Thyroid gland (tissue), 4 donors: ENCODE data around the gene TRMT10C. TPM values are rescaled to one million over a fixed set of nuclear protein-coding genes. Genes with fewer than 3 reads are reported as not detected.
A peak's percentile ranks its signal among the peaks of the same experiment; 100 is the strongest.

Experiments used
- DNase-seq, 2 donors: peaks; one replicate each; pipeline ENCODE4 v3.0.0-alpha.2; 2019
- H3K27ac ChIP-seq, 3 donors: fragments of 200-600 bp; sonication (generic); 1 replicate in 2 of 3; 2 replicates in 1 of 3; pipeline ENCODE4 v1.5.1; 2016 to 2019; ENCODE audit warnings: mild to moderate bottlenecking in 1 of 3, moderate library complexity in 1 of 3
- H3K27me3 ChIP-seq: fragments of 200-600 bp; sonication (generic); one replicate; pipeline ENCODE4 v1.5.1; 2019
- H3K36me3 ChIP-seq, 2 donors: fragments of 200-600 bp; sonication (generic); one replicate each; pipeline ENCODE4 v1.5.1; 2016 to 2019
- H3K4me1 ChIP-seq, 2 donors: fragments of 200-600 bp; sonication (generic); one replicate each; pipeline ENCODE4 v1.5.1; 2017 to 2019
- H3K4me3 ChIP-seq, 3 donors: fragments of 200-600 bp; sonication (generic); replicated peaks in 1 of 3; 1 replicate in 2 of 3; 2 replicates in 1 of 3; pipeline ENCODE4 v1.5.1; 2016; ENCODE audit warnings: mild to moderate bottlenecking in 1 of 3
- H3K9me3 ChIP-seq: fragments of 200-600 bp; sonication (generic); one replicate; pipeline ENCODE4 v1.5.1; 2017
- CTCF ChIP-seq, 6 experiments: fragments of 200-600 bp in 3 of 6; fragments of 450-650 bp in 3 of 6; sonication (generic) in 3 of 6; IDR thresholded peaks; one replicate each; pipeline ENCODE4 v1.5.1; 2016 to 2019; ENCODE audit warnings: antibody characterized with exemption in 6 of 6, mild to moderate bottlenecking in 2 of 6, inconsistent platforms in 1 of 6, moderate library complexity in 1 of 6
- POLR2A ChIP-seq, 2 donors: fragments of 450-650 bp; IDR thresholded peaks; one replicate each; pipeline ENCODE4 v1.6.1; 2017; ENCODE audit warnings: antibody characterized with exemption in 2 of 2, mild to moderate bottlenecking in 2 of 2, moderate library complexity in 1 of 2
- WGBS, 2 donors: methylation state at CpG; one replicate each; pipeline ENCODE4 v1.1.5; 2017; 5-methylcytosine and 5-hydroxymethylcytosine counted together
- intact Hi-C: fragments of 100-400 bp; cut with DNase I; formaldehyde crosslinking; loops from one replicate; pipeline ENCODE4 v1.15.1; 2023
- total RNA-seq, 4 donors: library from RNA; depleted of rRNA; stranded (reverse); fragments of >200 nt; gene quantifications; one replicate each; pipeline ENCODE4 v1.2.3, GENCODE V29; 2016

The TRMT10C gene
- 10 to 100 TPM; 11.7 to 22.2 (median 18.6) TPM for total RNA-seq

- DNase-seq, result peak; percentile 86 to 89
- Histone ChIP-seq H3K4me3 (peak within 1 kb of the TSS; percentile 58 to 97 (median 61)), H3K9me3 (no peaks in the 10 kb centered on the region), H3K4me1 (peaks cover 13 to 14% of the 10 kb centered on the region in 2 donors), H3K36me3 (peaks cover 13 to 14% of the 10 kb centered on the region in 2 donors), H3K27me3 (no peaks in the 10 kb centered on the region), H3K27ac (peak within 1 kb of the TSS; percentile 60 to 82 (median 77))
- intact Hi-C loops, result no loop called here
- TF ChIP-seq CTCF (IDR thresholded peaks at IDR 0.05), result no peak
- TF ChIP-seq POLR2A (IDR thresholded peaks at IDR 0.05), result peak in 1 of 2 donors; percentile 78
- 0 to 1% methylated on average over 25 to 26 of the region's 35 CpGs for WGBS, 2 donors
These were observed at the start of gene TRMT10C for GRCh38 chr3:101561630-101562328. Gene TRMT10C (plus strand): TSS chr3:101561868. CDS start chr3:101564782, 2,914 bp downstream.

- DNase-seq, result no peak
- H3K4me1 ChIP-seq, result peaks cover 4 to 8% of the 10 kb centered on the region in 2 donors
- H3K4me3 ChIP-seq, result peak overlapping the region; percentile 21 to 76 (median 72)
- H3K27me3 ChIP-seq, result no peaks in the 10 kb centered on the region
- H3K27ac ChIP-seq, result peak overlapping the region; percentile 97
- no peaks in the 10 kb centered on the region for H3K36me3 ChIP-seq
- intact Hi-C loops, result no loop called here
- 1% methylated on average over 9 of the region's 9 CpGs for WGBS, 2 donors
- TF ChIP-seq POLR2A (IDR thresholded peaks at IDR 0.05), result no peak
- TF ChIP-seq CTCF (IDR thresholded peaks at IDR 0.05), result no peak
- no peaks in the 10 kb centered on the region for H3K9me3 ChIP-seq
These were observed 49.3 kb upstream of the TRMT10C start for GRCh38 chr3:101512396-101512645.

GRCh38 chr3:101512646-101513418, 48.8 kb upstream of the TRMT10C start, which contains the start of gene SENP7:
Gene SENP7 (minus strand): TSS chr3:101513212. CDS start chr3:101513130, 82 bp downstream.
- H3K4me1 ChIP-seq, result peaks cover 4 to 8% of the 10 kb centered on the region in 2 donors
- TF ChIP-seq CTCF (IDR thresholded peaks at IDR 0.05) (no peak), POLR2A (IDR thresholded peaks at IDR 0.05) (peak in 1 of 2 donors; percentile 51)
- H3K36me3 ChIP-seq, result no peaks in the 10 kb centered on the region
- H3K27me3 ChIP-seq, result no peaks in the 10 kb centered on the region
- intact Hi-C loops, result no loop called here
- H3K9me3 ChIP-seq, result no peaks in the 10 kb centered on the region
- peak within 1 kb of the TSS; percentile 21 to 76 (median 72) for H3K4me3 ChIP-seq
- WGBS, 2 donors, result 0% methylated on average over 45 to 48 of the region's 54 CpGs
- peak; percentile 82 to 85 for DNase-seq
- H3K27ac ChIP-seq, result peak within 1 kb of the TSS; percentile 97

GRCh38 chr3:101513419-101513986, 48.2 kb upstream of the TRMT10C start:
- H3K9me3 ChIP-seq, result no peaks in the 10 kb centered on the region
- no peaks in the 10 kb centered on the region for H3K36me3 ChIP-seq
- H3K27ac ChIP-seq, result peak overlapping the region; percentile 97
- H3K27me3 ChIP-seq, result no peaks in the 10 kb centered on the region
- TF ChIP-seq POLR2A (IDR thresholded peaks at IDR 0.05) (no peak), CTCF (IDR thresholded peaks at IDR 0.05) (no peak)
- DNase-seq, result no peak
- 18 to 19% methylated on average over 12 of the region's 12 CpGs for WGBS, 2 donors
- intact Hi-C loops, result no loop called here
- peak overlapping the region; percentile 21 to 76 (median 72) for H3K4me3 ChIP-seq
- peaks cover 4 to 8% of the 10 kb centered on the region in 2 donors for H3K4me1 ChIP-seq
